ENCODE results near the gene CTAG1B. TPM values are rescaled to one million over a fixed set of nuclear protein-coding genes. Genes with fewer than 3 reads are reported as not detected.

CTAG1B gene
- total RNA-seq, 1 donor from 2014 or later = not detected

DNA sequence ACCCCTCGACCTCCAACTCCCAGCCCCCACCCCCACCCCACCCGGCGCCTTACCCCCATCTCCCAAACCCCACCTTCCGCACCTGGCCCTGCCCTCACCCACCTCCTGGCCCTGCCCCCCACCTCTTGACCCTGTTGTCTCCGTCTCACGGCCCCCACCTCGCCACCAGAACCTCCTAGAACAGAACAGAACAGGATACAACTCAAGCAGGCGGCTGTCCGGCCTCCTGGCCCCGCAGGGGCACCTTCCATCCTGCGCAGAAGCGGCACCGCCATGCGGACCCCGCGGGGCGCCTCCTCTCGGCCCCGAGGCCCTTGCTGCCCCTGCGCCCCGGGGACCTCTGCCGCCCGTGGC, 33.9 kb upstream of the CTAG1B start:
- Histone ChIP-seq H3K9ac (ENCODE audit: low read length) (no peak overlapping the region), H3K9me3 (ENCODE audit: insufficient read depth, low read depth, low read length) (no peaks in the 10 kb centered on the region), H3K4me2 (ENCODE audit: low read length) (no peak overlapping the region), H3K27me3 (ENCODE audit: insufficient read depth, low read length) (no peaks in the 10 kb centered on the region), H3K4me1 (ENCODE audit: insufficient read depth, low read length) (no peaks in the 10 kb centered on the region), H4K20me1 (ENCODE audit: insufficient read depth, low read length) (no peaks in the 10 kb centered on the region), H3K4me3 (ENCODE audit: insufficient read depth, low read depth, low read length) (no peak overlapping the region), H2AFZ (ENCODE audit: low read depth, low read length) (no peak overlapping the region), H3K36me3 (ENCODE audit: insufficient read depth, low read length) (no peaks in the 10 kb centered on the region), H3K79me2 (ENCODE audit: insufficient read depth, low read length) (no peaks in the 10 kb centered on the region), H3K27ac (ENCODE audit: low read depth, low read length) (no peak overlapping the region)
- Mint-ChIP-seq H3K4me1 (ENCODE audit: low read depth, unreplicated experiment) (no peaks in the 10 kb centered on the region), H3K27ac (ENCODE audit: unreplicated experiment) (no peak overlapping the region), H3K9me3 (ENCODE audit: unreplicated experiment) (peaks cover 2% of the 10 kb centered on the region), H3K27me3 (ENCODE audit: low read depth, unreplicated experiment) (peaks cover 5% of the 10 kb centered on the region), H3K4me3 (ENCODE audit: unreplicated experiment) (no peak overlapping the region), H3K36me3 (ENCODE audit: low read depth, unreplicated experiment) (no peaks in the 10 kb centered on the region)
- TF ChIP-seq, protein P1, sequence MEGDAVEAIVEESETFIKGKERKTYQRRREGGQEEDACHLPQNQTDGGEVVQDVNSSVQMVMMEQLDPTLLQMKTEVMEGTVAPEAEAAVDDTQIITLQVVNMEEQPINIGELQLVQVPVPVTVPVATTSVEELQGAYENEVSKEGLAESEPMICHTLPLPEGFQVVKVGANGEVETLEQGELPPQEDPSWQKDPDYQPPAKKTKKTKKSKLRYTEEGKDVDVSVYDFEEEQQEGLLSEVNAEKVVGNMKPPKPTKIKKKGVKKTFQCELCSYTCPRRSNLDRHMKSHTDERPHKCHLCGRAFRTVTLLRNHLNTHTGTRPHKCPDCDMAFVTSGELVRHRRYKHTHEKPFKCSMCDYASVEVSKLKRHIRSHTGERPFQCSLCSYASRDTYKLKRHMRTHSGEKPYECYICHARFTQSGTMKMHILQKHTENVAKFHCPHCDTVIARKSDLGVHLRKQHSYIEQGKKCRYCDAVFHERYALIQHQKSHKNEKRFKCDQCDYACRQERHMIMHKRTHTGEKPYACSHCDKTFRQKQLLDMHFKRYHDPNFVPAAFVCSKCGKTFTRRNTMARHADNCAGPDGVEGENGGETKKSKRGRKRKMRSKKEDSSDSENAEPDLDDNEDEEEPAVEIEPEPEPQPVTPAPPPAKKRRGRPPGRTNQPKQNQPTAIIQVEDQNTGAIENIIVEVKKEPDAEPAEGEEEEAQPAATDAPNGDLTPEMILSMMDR (IDR thresholded peaks at IDR 0.05; ENCODE audit: insufficient read depth, low read depth, low read length) = no peak
- no peak for DNase-seq (ENCODE audit: low read depth)
- FAIRE-seq = no peak

DNA sequence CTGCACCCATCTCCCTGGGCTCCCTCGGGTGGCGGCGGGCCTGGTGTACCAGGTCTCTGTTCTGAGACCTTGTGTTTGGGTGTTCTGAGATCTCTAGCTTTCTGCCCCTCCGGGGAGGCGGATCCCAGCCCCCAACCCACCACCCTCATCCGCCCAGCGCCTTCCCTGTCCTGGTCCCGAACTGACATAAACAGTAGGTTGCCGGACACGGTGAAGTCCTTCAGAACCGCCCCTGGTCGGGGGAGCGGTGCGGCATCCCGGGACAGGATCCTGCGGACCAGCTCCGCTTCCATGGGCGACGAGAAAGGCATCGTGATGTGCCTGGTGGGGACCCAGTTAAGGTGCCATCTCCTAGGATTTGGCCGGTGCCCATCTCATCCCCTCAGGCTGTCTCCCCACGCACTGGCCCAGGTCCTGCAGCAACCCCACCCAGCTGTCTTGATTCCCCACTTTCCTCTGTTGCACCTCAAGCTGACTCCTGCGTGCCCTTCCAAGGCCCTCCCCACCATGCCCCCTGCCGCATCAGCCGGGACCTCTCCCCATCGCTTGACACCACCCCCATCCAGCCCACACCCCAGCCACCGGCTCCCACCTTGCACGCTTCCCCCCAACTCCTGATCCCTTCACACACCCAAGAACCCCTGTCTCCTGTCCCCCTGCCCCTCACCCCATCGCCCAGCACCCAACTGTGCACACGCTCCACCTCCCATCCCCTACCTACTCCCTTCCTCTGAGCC, 33.4 kb upstream of the CTAG1B start:
- no peaks in the 10 kb centered on the region for H3K36me3 Mint-ChIP-seq (ENCODE audit: low read depth, unreplicated experiment)
- H3K9me3 Mint-ChIP-seq (ENCODE audit: unreplicated experiment) = peaks cover 2% of the 10 kb centered on the region
- H3K9ac ChIP-seq (ENCODE audit: low read length) = no peak overlapping the region
- no peaks in the 10 kb centered on the region for H3K9me3 ChIP-seq (ENCODE audit: insufficient read depth, low read depth, low read length)
- H3K4me2 ChIP-seq (ENCODE audit: low read length) = no peak overlapping the region
- no peaks in the 10 kb centered on the region for H3K4me1 ChIP-seq (ENCODE audit: insufficient read depth, low read length)
- no peak overlapping the region for H3K4me3 Mint-ChIP-seq (ENCODE audit: unreplicated experiment)
- H4K20me1 ChIP-seq (ENCODE audit: insufficient read depth, low read length) = no peaks in the 10 kb centered on the region
- H3K27me3 Mint-ChIP-seq (ENCODE audit: low read depth, unreplicated experiment) = peaks cover 5% of the 10 kb centered on the region
- FAIRE-seq (no peak), DNase-seq (ENCODE audit: low read depth) (no peak)
- no peaks in the 10 kb centered on the region for H3K36me3 ChIP-seq (ENCODE audit: insufficient read depth, low read length)
- H3K27ac ChIP-seq (ENCODE audit: low read depth, low read length) = no peak overlapping the region
- no peak overlapping the region for H2AFZ ChIP-seq (ENCODE audit: low read depth, low read length)
- no peaks in the 10 kb centered on the region for H3K27me3 ChIP-seq (ENCODE audit: insufficient read depth, low read length)
- no peaks in the 10 kb centered on the region for H3K79me2 ChIP-seq (ENCODE audit: insufficient read depth, low read length)
- no peak overlapping the region for H3K27ac Mint-ChIP-seq (ENCODE audit: unreplicated experiment)
- no peak for TF ChIP-seq EZH2 (IDR thresholded peaks at IDR 0.05; ENCODE audit: insufficient read depth, low read length)
- TF ChIP-seq, protein P1 (IDR thresholded peaks at IDR 0.05; ENCODE audit: insufficient read depth, low read depth, low read length) = no peak
- no peak overlapping the region for H3K4me3 ChIP-seq (ENCODE audit: insufficient read depth, low read depth, low read length)
- no peaks in the 10 kb centered on the region for H3K4me1 Mint-ChIP-seq (ENCODE audit: low read depth, unreplicated experiment)

DNA sequence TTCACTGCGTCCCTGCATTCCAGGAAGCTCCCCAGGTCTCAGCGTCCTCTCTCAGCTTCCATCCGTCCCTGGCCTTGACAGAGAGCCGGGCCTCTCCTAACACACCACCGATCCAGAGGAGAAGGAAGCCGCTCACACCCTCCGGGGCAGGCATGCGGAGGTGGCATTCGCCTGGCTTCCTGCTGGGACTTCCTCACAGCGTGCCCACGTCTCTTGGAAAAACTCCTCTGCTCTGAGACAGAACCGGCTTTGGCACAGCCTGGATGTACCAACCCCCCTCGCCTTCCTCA, 31.1 kb upstream of the CTAG1B start:
- Histone ChIP-seq H3K27ac (ENCODE audit: low read depth, low read length) (no peak overlapping the region), H3K4me3 (ENCODE audit: insufficient read depth, low read depth, low read length) (no peak overlapping the region), H4K20me1 (ENCODE audit: insufficient read depth, low read length) (no peaks in the 10 kb centered on the region), H3K27me3 (ENCODE audit: insufficient read depth, low read length) (no peaks in the 10 kb centered on the region), H3K79me2 (ENCODE audit: insufficient read depth, low read length) (no peaks in the 10 kb centered on the region), H2AFZ (ENCODE audit: low read depth, low read length) (no peak overlapping the region), H3K4me1 (ENCODE audit: insufficient read depth, low read length) (no peaks in the 10 kb centered on the region), H3K4me2 (ENCODE audit: low read length) (no peak overlapping the region), H3K36me3 (ENCODE audit: insufficient read depth, low read length) (no peaks in the 10 kb centered on the region), H3K9ac (ENCODE audit: low read length) (no peak overlapping the region), H3K9me3 (ENCODE audit: insufficient read depth, low read depth, low read length) (no peaks in the 10 kb centered on the region)
- H3K4me1 Mint-ChIP-seq (ENCODE audit: low read depth, unreplicated experiment) = no peaks in the 10 kb centered on the region
- DNase-seq (ENCODE audit: low read depth) = no peak
- no peak for FAIRE-seq
- no peak overlapping the region for H3K27ac Mint-ChIP-seq (ENCODE audit: unreplicated experiment)
- peaks cover 3% of the 10 kb centered on the region for H3K27me3 Mint-ChIP-seq (ENCODE audit: low read depth, unreplicated experiment)
- peaks cover 2% of the 10 kb centered on the region for H3K9me3 Mint-ChIP-seq (ENCODE audit: unreplicated experiment)
- H3K36me3 Mint-ChIP-seq (ENCODE audit: low read depth, unreplicated experiment) = no peaks in the 10 kb centered on the region
- H3K4me3 Mint-ChIP-seq (ENCODE audit: unreplicated experiment) = no peak overlapping the region
- TF ChIP-seq, protein P1 (IDR thresholded peaks at IDR 0.05; ENCODE audit: insufficient read depth, low read depth, low read length) = no peak
- no peak for TF ChIP-seq EZH2 (IDR thresholded peaks at IDR 0.05; ENCODE audit: insufficient read depth, low read length)

Data from astrocyte (in vitro differentiated cells and primary cell).